ENCODE measurements around the gene CABLES1.
"Not testable (repeated sequence)": the region's sequence is repeated elsewhere in the genome, so short reads cannot be mapped to it uniquely, and the experiment has no call there.

GRCh38 chr18:23285581-23285980 lies 150.3 kb downstream of the CABLES1 start:
- TF ChIP-seq CTCF (IDR thresholded peaks at IDR 0.05; ENCODE audit: poor library complexity); EZH2 (IDR thresholded peaks at IDR 0.05; ENCODE audit: borderline replicate concordance); EZH2phosphoT487 (IDR thresholded peaks at IDR 0.05; ENCODE audit: low read depth, severe bottlenecking, unreplicated experiment): not testable (repeated sequence)
